NOMO-1 (cell line): Measurements from ENCODE around the gene MCM9.

Experiments
- DNase-seq, 2 experiments: peaks; one replicate each; lab custom pipeline; 2025; ENCODE audit not compliant: unreplicated experiment in 2 of 2; lab: John Stamatoyannopoulos, UW

MCM9 gene

GRCh38 chr6:118894425-118895260 is 40.3 kb downstream of the MCM9 start:
- peak; percentile 33 to 51 for DNase-seq

- DNase-seq: peak; percentile 95 to 97
Observed at GRCh38 chr6:118893807-118894424, 41.0 kb downstream of the MCM9 start, which contains the start of gene ASF1A. ASF1A (plus strand) TSS chr6:118894152; CDS start chr6:118894414, 262 bp downstream.

- DNase-seq: peak; percentile 35 to 64
Observed at GRCh38 chr6:118893064-118893806, 41.7 kb downstream of the MCM9 start.

GRCh38 chr6:118892355-118892991 is 42.5 kb downstream of the MCM9 start:
- DNase-seq: no peak

- peak; percentile 24 to 85 for DNase-seq
Observed at GRCh38 chr6:118890997-118891790, 43.8 kb downstream of the MCM9 start.

GRCh38 chr6:118889163-118889562 is 45.8 kb downstream of the MCM9 start:
- no peak for DNase-seq

GRCh38 chr6:118886641-118887040 is 48.3 kb downstream of the MCM9 start:
- DNase-seq: no peak

GRCh38 chr6:118882314-118882905 is 52.5 kb downstream of the MCM9 start:
- no peak for DNase-seq

- peak in 1 of 2 experiments; percentile 45 for DNase-seq
Observed at GRCh38 chr6:118881440-118882313, 53.3 kb downstream of the MCM9 start.

GRCh38 chr6:118877806-118878205 is 57.2 kb downstream of the MCM9 start:
- no peak for DNase-seq

GRCh38 chr6:118876814-118877213 is 58.1 kb downstream of the MCM9 start:
- DNase-seq: no peak

- DNase-seq: no peak
Observed at GRCh38 chr6:118876198-118876597, 58.8 kb downstream of the MCM9 start.

- no peak for DNase-seq
Observed at GRCh38 chr6:118875672-118876071, 59.3 kb downstream of the MCM9 start.

GRCh38 chr6:118873239-118873638 is 61.7 kb downstream of the MCM9 start:
- no peak for DNase-seq

GRCh38 chr6:118872726-118873125 is 62.2 kb downstream of the MCM9 start:
- DNase-seq: no peak

- DNase-seq: no peak
Observed at GRCh38 chr6:118872318-118872717, 62.6 kb downstream of the MCM9 start.

- DNase-seq: no peak
Observed at GRCh38 chr6:118871331-118871730, 63.6 kb downstream of the MCM9 start.

GRCh38 chr6:118869894-118870589 is 64.9 kb downstream of the MCM9 start:
- no peak for DNase-seq
